Measurements from ENCODE around the gene ABL1.

DNA sequence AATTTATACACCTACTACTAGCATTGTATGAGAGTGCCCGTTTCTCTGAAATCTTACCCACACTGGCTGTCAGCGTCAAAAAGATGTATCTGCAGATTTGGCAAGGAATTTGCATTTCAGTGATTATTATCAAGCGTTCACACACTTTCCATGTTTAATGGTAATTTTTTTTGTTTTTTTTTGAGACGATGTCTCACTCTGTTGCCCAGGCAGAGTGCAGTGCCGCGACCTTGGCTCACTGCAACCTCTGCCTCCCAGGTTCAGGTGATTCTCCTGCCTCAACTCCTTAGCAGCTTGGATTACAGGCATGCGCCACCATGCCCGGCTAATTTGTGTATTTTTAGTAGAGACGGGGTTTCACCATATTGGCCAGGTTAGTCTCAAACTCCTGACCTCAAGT, 14.3 kb downstream of the ABL1 start:
- TF ChIP-seq, protein P1, sequence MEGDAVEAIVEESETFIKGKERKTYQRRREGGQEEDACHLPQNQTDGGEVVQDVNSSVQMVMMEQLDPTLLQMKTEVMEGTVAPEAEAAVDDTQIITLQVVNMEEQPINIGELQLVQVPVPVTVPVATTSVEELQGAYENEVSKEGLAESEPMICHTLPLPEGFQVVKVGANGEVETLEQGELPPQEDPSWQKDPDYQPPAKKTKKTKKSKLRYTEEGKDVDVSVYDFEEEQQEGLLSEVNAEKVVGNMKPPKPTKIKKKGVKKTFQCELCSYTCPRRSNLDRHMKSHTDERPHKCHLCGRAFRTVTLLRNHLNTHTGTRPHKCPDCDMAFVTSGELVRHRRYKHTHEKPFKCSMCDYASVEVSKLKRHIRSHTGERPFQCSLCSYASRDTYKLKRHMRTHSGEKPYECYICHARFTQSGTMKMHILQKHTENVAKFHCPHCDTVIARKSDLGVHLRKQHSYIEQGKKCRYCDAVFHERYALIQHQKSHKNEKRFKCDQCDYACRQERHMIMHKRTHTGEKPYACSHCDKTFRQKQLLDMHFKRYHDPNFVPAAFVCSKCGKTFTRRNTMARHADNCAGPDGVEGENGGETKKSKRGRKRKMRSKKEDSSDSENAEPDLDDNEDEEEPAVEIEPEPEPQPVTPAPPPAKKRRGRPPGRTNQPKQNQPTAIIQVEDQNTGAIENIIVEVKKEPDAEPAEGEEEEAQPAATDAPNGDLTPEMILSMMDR (IDR thresholded peaks at IDR 0.05; ENCODE audit: low read depth, low read length, poor library complexity, severe bottlenecking), result no peak
- TF ChIP-seq EZH2phosphoT487 (IDR thresholded peaks at IDR 0.05; ENCODE audit: borderline replicate concordance, low read length), result no peak
